Measurements from ENCODE around the gene NDUFV1. TPM values are rescaled to one million over a fixed set of nuclear protein-coding genes. Genes with fewer than 3 reads are reported as not detected.
"Not testable (repeated sequence)": the region's sequence is repeated elsewhere in the genome, so short reads cannot be mapped to it uniquely, and the experiment has no call there.

The NDUFV1 gene
- total and polyA plus RNA-seq, 7 donors: 152 to 286 (median 217) TPM

GRCh38 chr11:67563705-67564114 lies 43.0 kb upstream of the NDUFV1 start:
- DNase-seq: peak; percentile 83
- intact Hi-C loops (cut with DNase I): not testable (repeated sequence)

GRCh38 chr11:67564230-67564629 lies 42.5 kb upstream of the NDUFV1 start:
- intact Hi-C loops (cut with DNase I): no loop called here
- Histone ChIP-seq H3K36me3 (no peaks in the 10 kb centered on the region), H3K4me1 (peaks cover 0 to 18% (median 7%) of the 10 kb centered on the region in 4 donors), H3K27ac (peak overlapping the region in 2 of 4 donors; percentile 19 to 54), H3K4me3 (no peak overlapping the region), H3K9me3 (no peaks in the 10 kb centered on the region), H3K27me3 (no peaks in the 10 kb centered on the region)
- DNase-seq: no peak
- WGBS, 2 donors: 91% methylated on average over 4 of the region's 4 CpGs
- TF ChIP-seq POLR2A (IDR thresholded peaks at IDR 0.05): no peak
- TF ChIP-seq EP300 (IDR thresholded peaks at IDR 0.05): no peak
- TF ChIP-seq POLR2AphosphoS5 (IDR thresholded peaks at IDR 0.05): no peak
- TF ChIP-seq CTCF (IDR thresholded peaks at IDR 0.05): no peak

More at GRCh38 chr11:67563705-67564114, 43.0 kb upstream of the NDUFV1 start:
- H3K36me3 ChIP-seq, H3K9me3 ChIP-seq, H3K27me3 ChIP-seq, H3K4me3 ChIP-seq: not testable (repeated sequence)
- peak in 2 of 4 donors; percentile 24 to 65 for TF ChIP-seq POLR2AphosphoS5 (IDR thresholded peaks at IDR 0.05)
- Histone ChIP-seq H3K4me1 (peaks cover 0 to 18% (median 7%) of the 10 kb centered on the region in 4 donors), H3K27ac (peak overlapping the region in 2 of 4 donors; percentile 54 to 58)
- 14 to 69% methylated on average over 11 of the region's 11 CpGs for WGBS, 2 donors

GRCh38 chr11:67571443-67571842 lies 35.3 kb upstream of the NDUFV1 start:
- H3K4me3 ChIP-seq: no peak overlapping the region
- DNase-seq: no peak
- no peaks in the 10 kb centered on the region for H3K27me3 ChIP-seq
- TF ChIP-seq EP300 (IDR thresholded peaks at IDR 0.05) (no peak), CTCF (IDR thresholded peaks at IDR 0.05) (no peak), POLR2AphosphoS5 (IDR thresholded peaks at IDR 0.05) (no peak), POLR2A (IDR thresholded peaks at IDR 0.05) (no peak)
- no peak overlapping the region for H3K27ac ChIP-seq
- 80 to 84% methylated on average over 6 of the region's 6 CpGs for WGBS, 2 donors
- H3K36me3 ChIP-seq: no peaks in the 10 kb centered on the region
- H3K9me3 ChIP-seq: no peaks in the 10 kb centered on the region
- intact Hi-C loops (cut with DNase I): loop anchor here (5.0 kb wide), 1 partner anchor 86 kb away; no protein-coding TSS in a partner anchor
- no peaks in the 10 kb centered on the region for H3K4me1 ChIP-seq

- TF ChIP-seq EP300 (IDR thresholded peaks at IDR 0.05) (no peak), POLR2A (IDR thresholded peaks at IDR 0.05) (no peak), POLR2AphosphoS5 (IDR thresholded peaks at IDR 0.05) (no peak), CTCF (IDR thresholded peaks at IDR 0.05) (no peak)
- Histone ChIP-seq H3K36me3 (no peaks in the 10 kb centered on the region), H3K4me1 (no peaks in the 10 kb centered on the region), H3K27ac (no peak overlapping the region), H3K9me3 (no peaks in the 10 kb centered on the region), H3K4me3 (no peak overlapping the region), H3K27me3 (peaks cover 0 to 3% (median 0%) of the 10 kb centered on the region in 3 donors)
- 2 to 15% methylated on average over 5 of the region's 5 CpGs for WGBS, 2 donors
- DNase-seq: no peak
- intact Hi-C loops (cut with DNase I): loop anchor here (1.0 to 5.0 kb wide), 2 partner anchors 34 to 85 kb away; partner anchors contain the start of gene NDUFV1
Measured at GRCh38 chr11:67572305-67572704, 34.4 kb upstream of the NDUFV1 start.

- no peaks in the 10 kb centered on the region for H3K9me3 ChIP-seq
- 22 to 60% methylated on average over 21 of the region's 21 CpGs for WGBS, 2 donors
- no peaks in the 10 kb centered on the region for H3K36me3 ChIP-seq
- no peak overlapping the region for H3K27ac ChIP-seq
- TF ChIP-seq EP300 (IDR thresholded peaks at IDR 0.05): no peak
- TF ChIP-seq CTCF (IDR thresholded peaks at IDR 0.05): peak; percentile 52 to 71 (median 55)
- peaks cover 0 to 6% (median 0%) of the 10 kb centered on the region in 3 donors for H3K27me3 ChIP-seq
- intact Hi-C loops (cut with DNase I): loop anchor here (1.0 to 5.0 kb wide), 2 partner anchors 33 to 84 kb away; partner anchors contain the start of gene NDUFV1
- H3K4me1 ChIP-seq: no peaks in the 10 kb centered on the region
- DNase-seq: peak; percentile 82
- no peak overlapping the region for H3K4me3 ChIP-seq
Measured at GRCh38 chr11:67572747-67573419, 33.9 kb upstream of the NDUFV1 start.

Measured in sigmoid colon (tissue), 7 donors.